SJCRH30 (cell line): ENCODE data around the gene CDK9. TPM values are rescaled to one million over a fixed set of nuclear protein-coding genes. Genes with fewer than 3 reads are reported as not detected.
A peak's percentile ranks its signal among the peaks of the same experiment; 100 is the strongest.

Experiments used
- DNase-seq, 2 experiments: peaks; one replicate each; pipeline ENCODE4 v3.0.0-alpha.2; 2015 to 2020
- H3K27ac ChIP-seq: fragments of 250-450 bp; sonication (Bioruptor Pico); 2 replicates; pipeline ENCODE4 v1.5.1; 2020; ENCODE audit warnings: mild to moderate bottlenecking, moderate library complexity
- H3K27me3 ChIP-seq: fragments of 250-450 bp; sonication (Bioruptor Pico); 2 replicates; pipeline ENCODE4 v1.5.1; 2020; ENCODE audit warnings: mild to moderate bottlenecking, moderate library complexity
- H3K36me3 ChIP-seq: fragments of 250-450 bp; sonication (Bioruptor Pico); 2 replicates; pipeline ENCODE4 v1.5.1; 2020; ENCODE audit warnings: mild to moderate bottlenecking, moderate library complexity
- H3K4me1 ChIP-seq: fragments of 250-450 bp; sonication (Bioruptor Pico); 2 replicates; pipeline ENCODE4 v1.5.1; 2020; ENCODE audit warnings: mild to moderate bottlenecking, moderate library complexity
- H3K4me3 ChIP-seq: fragments of 250-450 bp; sonication (Bioruptor Pico); 2 replicates; pipeline ENCODE4 v1.5.1; 2020; ENCODE audit warnings: mild to moderate bottlenecking, moderate library complexity
- H3K9me3 ChIP-seq: fragments of 250-450 bp; sonication (Bioruptor Pico); replicated peaks from 2 replicates; pipeline ENCODE4 v1.5.1; 2020; ENCODE audit warnings: mild to moderate bottlenecking, moderate library complexity
- total RNA-seq: library from RNA; depleted of rRNA; stranded (reverse); fragments of >200 nt; shearing (Covaris generic); gene quantifications from 2 replicates; pipeline ENCODE4 v1.2.3, GENCODE V29; 2014

The CDK9 gene
- total RNA-seq, 1 experiment from 2014 or later: 21.8 TPM

GRCh38 chr9:127783111-127784008 is 2.5 kb upstream of the CDK9 start:
- no peak overlapping the region for H3K27ac ChIP-seq
- no peaks in the 10 kb centered on the region for H3K9me3 ChIP-seq

GRCh38 chr9:127785023-127785932 is 556 bp upstream of the CDK9 start:
- H3K4me1 ChIP-seq: peaks cover 17% of the 10 kb centered on the region
- H3K27me3 ChIP-seq: no peaks in the 10 kb centered on the region
- peak; percentile 88 to 90 for DNase-seq
- H3K27ac ChIP-seq: no peak overlapping the region
- H3K9me3 ChIP-seq: no peaks in the 10 kb centered on the region
- peak overlapping the region; percentile 97 for H3K4me3 ChIP-seq
- peaks cover 34% of the 10 kb centered on the region for H3K36me3 ChIP-seq

More at GRCh38 chr9:127783111-127784008, 2.5 kb upstream of the CDK9 start:
- H3K4me1 ChIP-seq: peaks cover 34% of the 10 kb centered on the region
- H3K4me3 ChIP-seq: no peak overlapping the region
- DNase-seq: peak; percentile 53
- peaks cover 15% of the 10 kb centered on the region for H3K36me3 ChIP-seq
- H3K27me3 ChIP-seq: no peaks in the 10 kb centered on the region

GRCh38 chr9:127786773-127787104 is 905 bp downstream of the CDK9 start:
- Histone ChIP-seq H3K4me3 (peak overlapping the region; percentile 97), H3K27me3 (no peaks in the 10 kb centered on the region), H3K4me1 (peaks cover 13% of the 10 kb centered on the region), H3K27ac (peak overlapping the region; percentile 65; the same call in 1 of the 2 replicates), H3K9me3 (no peaks in the 10 kb centered on the region), H3K36me3 (peaks cover 48% of the 10 kb centered on the region)
- DNase-seq: no peak

GRCh38 chr9:127788337-127789011 is 2.6 kb downstream of the CDK9 start:
- H3K36me3 ChIP-seq: peaks cover 64% of the 10 kb centered on the region
- H3K4me1 ChIP-seq: peaks cover 3% of the 10 kb centered on the region
- H3K4me3 ChIP-seq: no peak overlapping the region
- DNase-seq: no peak
- H3K9me3 ChIP-seq: no peaks in the 10 kb centered on the region
- no peak overlapping the region for H3K27ac ChIP-seq
- H3K27me3 ChIP-seq: no peaks in the 10 kb centered on the region

- no peak for DNase-seq
- H3K4me3 ChIP-seq: no peak overlapping the region
- no peaks in the 10 kb centered on the region for H3K27me3 ChIP-seq
- peaks cover 64% of the 10 kb centered on the region for H3K36me3 ChIP-seq
- no peaks in the 10 kb centered on the region for H3K9me3 ChIP-seq
- no peaks in the 10 kb centered on the region; the same call in 1 of the 2 replicates for H3K4me1 ChIP-seq
- no peak overlapping the region for H3K27ac ChIP-seq
Observed at GRCh38 chr9:127789179-127789578, 3.3 kb downstream of the CDK9 start.

- Histone ChIP-seq H3K27ac (no peak overlapping the region), H3K36me3 (peaks cover 64% of the 10 kb centered on the region), H3K4me1 (no peaks in the 10 kb centered on the region; the same call in 1 of the 2 replicates), H3K9me3 (no peaks in the 10 kb centered on the region), H3K27me3 (no peaks in the 10 kb centered on the region), H3K4me3 (no peak overlapping the region)
- no peak for DNase-seq
Observed at GRCh38 chr9:127790094-127790855, 4.4 kb downstream of the CDK9 start.

GRCh38 chr9:127791085-127791484 is 5.3 kb downstream of the CDK9 start:
- H3K4me1 ChIP-seq: peaks cover 4% of the 10 kb centered on the region; the same call in 1 of the 2 replicates
- no peak overlapping the region for H3K27ac ChIP-seq
- H3K4me3 ChIP-seq: no peak overlapping the region
- H3K9me3 ChIP-seq: no peaks in the 10 kb centered on the region
- peaks cover 64% of the 10 kb centered on the region for H3K36me3 ChIP-seq
- H3K27me3 ChIP-seq: no peaks in the 10 kb centered on the region
- DNase-seq: no peak

GRCh38 chr9:127792417-127793031 is 6.7 kb downstream of the CDK9 start:
- Histone ChIP-seq H3K4me3 (no peak overlapping the region), H3K4me1 (peaks cover 10% of the 10 kb centered on the region), H3K9me3 (no peaks in the 10 kb centered on the region), H3K27ac (no peak overlapping the region), H3K36me3 (peaks cover 57% of the 10 kb centered on the region), H3K27me3 (no peaks in the 10 kb centered on the region)
- DNase-seq: no peak

- Histone ChIP-seq H3K36me3 (peaks cover 51% of the 10 kb centered on the region), H3K4me1 (peaks cover 10% of the 10 kb centered on the region), H3K4me3 (no peak overlapping the region), H3K27ac (no peak overlapping the region), H3K9me3 (no peaks in the 10 kb centered on the region), H3K27me3 (no peaks in the 10 kb centered on the region)
- DNase-seq: no peak
Observed at GRCh38 chr9:127793093-127793708, 7.4 kb downstream of the CDK9 start.

- Histone ChIP-seq H3K4me3 (no peak overlapping the region), H3K27ac (no peak overlapping the region), H3K9me3 (no peaks in the 10 kb centered on the region), H3K27me3 (no peaks in the 10 kb centered on the region), H3K36me3 (peaks cover 41% of the 10 kb centered on the region), H3K4me1 (peaks cover 10% of the 10 kb centered on the region)
- DNase-seq: no peak
Observed at GRCh38 chr9:127794001-127794791, 8.4 kb downstream of the CDK9 start.

- Histone ChIP-seq H3K4me1 (peaks cover 10% of the 10 kb centered on the region), H3K27me3 (no peaks in the 10 kb centered on the region), H3K27ac (no peak overlapping the region), H3K36me3 (peaks cover 20% of the 10 kb centered on the region), H3K9me3 (no peaks in the 10 kb centered on the region), H3K4me3 (no peak overlapping the region)
- peak in 1 of 2 experiments; percentile 42 for DNase-seq
Observed at GRCh38 chr9:127796225-127796813, 10.5 kb downstream of the CDK9 start.

GRCh38 chr9:127796852-127797370 is 11.1 kb downstream of the CDK9 start:
- no peak for DNase-seq
- peaks cover 14% of the 10 kb centered on the region for H3K36me3 ChIP-seq

More at GRCh38 chr9:127796852-127797370, 11.1 kb downstream of the CDK9 start:
- Histone ChIP-seq H3K4me3 (no peak overlapping the region), H3K27me3 (no peaks in the 10 kb centered on the region), H3K4me1 (peaks cover 11% of the 10 kb centered on the region), H3K27ac (no peak overlapping the region), H3K9me3 (no peaks in the 10 kb centered on the region)
